ENCODE measurements around the gene ZNF200.

Gene ZNF200

DNA sequence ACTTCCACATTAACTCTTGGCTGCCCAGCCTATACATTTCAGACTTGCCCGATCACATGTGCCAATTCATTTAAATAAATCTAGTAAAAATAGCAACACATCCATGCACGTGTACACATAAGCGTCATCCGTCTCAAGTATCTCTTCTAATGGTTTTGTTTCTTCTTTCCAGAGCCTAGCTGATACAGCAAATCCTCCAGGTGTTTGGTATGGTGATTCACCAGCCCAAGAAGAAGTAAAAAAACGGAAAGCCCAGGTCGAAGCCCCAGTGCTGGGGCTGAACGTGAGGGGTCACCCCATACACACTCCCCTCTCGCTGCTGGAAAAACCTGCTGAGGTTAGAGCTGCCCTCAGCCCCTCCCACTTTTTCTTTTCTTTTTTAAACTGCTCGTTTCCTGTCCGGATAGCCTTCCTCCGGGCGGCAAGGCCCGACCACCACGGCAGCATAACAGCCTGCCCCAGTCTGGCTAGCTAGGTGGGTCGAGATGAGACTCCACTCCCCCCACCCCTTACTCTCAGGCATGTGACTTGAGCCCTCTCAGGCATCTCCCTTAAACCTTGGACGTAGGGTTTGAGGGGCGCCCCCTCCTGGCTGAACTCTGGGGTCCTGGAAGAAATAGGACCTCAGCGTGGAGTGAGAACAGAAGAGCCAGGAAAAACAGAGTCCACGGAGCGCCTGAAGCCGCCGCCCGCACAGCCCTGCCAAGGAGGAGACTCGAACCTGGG is 60.9 kb downstream of the ZNF200 start:
- no peak for DNase-seq
